ENCODE results near the gene TCFL5.
A peak's percentile ranks its signal among the peaks of the same experiment; 100 is the strongest.

TCFL5 gene

DNA sequence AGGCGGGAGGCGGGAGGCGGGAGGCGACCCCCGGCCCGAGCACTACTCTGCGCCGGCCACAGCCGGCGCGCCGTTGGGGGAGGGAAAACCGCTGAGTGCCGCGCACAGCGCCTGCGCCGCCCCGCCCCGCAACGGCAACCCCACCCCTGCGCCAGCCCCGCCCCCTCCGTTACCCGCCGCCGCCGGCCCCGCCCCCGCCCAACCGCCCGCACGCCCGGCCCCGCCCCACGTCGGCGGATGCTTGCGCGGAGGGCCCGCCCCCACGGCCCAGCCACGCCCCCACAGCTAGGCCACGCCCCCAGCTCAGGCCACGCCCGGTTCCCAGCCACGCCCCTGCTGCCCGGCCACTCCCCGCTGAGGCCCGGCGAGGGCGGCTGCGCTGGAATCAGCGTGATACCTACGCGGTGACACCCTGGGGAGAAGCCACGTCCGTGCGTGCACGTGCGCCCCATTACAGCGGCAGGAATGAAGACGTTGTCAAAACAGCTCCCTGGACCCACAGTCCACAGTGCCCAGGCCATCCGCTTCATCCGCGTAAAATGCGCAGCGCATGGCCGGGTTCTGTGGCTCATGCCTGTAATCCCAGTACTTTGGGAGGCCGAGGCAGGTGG, at the start of gene TCFL5:
TCFL5 (minus strand) TSS at position 97 of the 611 bp plus-strand sequence. CDS start 152 bp downstream, outside the sequence.
- peak; percentile 85 to 92 (median 90) for DNase-seq (ENCODE audit: low read depth in 3 of 3)

DNA sequence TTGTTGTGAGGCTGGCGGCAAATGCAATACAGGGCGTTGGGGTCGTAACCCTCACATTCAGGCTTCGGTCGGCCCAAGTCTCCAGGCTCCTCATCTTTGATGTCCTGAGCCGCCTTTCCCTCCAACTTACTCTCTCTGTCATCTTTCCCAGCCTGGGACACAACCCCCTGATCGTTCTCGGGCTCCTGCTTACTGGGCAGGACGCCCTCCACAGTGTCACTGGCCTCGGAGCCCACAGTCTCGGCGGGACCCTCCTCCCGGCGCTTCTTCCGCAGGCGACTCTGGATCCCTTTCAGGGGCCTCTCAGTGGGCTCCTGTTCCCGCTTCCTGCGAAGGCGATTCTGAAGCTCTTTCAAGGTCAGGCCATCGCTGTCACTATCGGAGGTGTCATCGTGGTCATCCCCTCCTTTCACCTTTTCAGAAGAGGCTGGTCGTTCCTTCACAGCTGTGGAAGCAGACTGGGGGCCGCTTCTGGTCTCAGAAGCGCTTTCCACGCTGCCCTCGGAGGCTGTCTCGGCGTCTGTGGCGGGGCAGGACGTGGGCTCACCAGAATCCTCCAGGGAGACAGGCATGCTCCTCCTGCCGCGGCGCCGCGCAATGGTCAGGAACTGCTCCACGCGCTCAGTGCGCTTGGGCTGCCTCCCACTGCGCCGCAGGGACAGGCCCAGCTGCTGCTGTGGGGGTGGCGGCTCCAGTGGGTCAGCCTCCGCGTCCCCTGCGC, 49.3 kb upstream of the TCFL5 start:
- no peak for DNase-seq (ENCODE audit: low read depth in 3 of 3)

DNA sequence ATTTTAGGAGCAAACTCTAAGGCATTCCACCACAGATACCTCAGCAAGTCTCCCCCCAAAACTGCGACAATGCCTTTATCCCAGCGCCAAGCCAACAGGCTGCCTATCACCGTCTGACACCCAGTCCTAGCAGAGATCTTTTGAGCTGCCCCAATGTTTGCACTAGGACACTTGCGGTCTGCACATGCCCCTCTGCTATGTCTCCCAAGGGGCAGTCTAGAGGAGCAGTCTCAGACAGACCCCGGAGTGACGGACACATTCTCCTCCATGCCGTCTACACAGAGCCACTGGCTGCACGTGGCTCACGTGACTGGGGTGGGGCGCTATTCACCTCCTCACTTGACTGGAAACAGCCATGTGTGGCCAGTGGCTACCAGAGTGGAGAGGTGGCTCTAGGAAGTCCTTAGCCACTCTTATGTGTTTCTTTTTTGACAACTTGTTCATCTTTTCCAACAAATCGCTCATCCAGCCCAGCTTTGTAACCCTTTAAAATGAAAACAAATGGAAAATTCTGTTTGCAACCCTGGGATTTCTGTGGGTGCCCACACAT, 48.7 kb upstream of the TCFL5 start:
- no peak for DNase-seq (ENCODE audit: low read depth in 3 of 3)

DNA sequence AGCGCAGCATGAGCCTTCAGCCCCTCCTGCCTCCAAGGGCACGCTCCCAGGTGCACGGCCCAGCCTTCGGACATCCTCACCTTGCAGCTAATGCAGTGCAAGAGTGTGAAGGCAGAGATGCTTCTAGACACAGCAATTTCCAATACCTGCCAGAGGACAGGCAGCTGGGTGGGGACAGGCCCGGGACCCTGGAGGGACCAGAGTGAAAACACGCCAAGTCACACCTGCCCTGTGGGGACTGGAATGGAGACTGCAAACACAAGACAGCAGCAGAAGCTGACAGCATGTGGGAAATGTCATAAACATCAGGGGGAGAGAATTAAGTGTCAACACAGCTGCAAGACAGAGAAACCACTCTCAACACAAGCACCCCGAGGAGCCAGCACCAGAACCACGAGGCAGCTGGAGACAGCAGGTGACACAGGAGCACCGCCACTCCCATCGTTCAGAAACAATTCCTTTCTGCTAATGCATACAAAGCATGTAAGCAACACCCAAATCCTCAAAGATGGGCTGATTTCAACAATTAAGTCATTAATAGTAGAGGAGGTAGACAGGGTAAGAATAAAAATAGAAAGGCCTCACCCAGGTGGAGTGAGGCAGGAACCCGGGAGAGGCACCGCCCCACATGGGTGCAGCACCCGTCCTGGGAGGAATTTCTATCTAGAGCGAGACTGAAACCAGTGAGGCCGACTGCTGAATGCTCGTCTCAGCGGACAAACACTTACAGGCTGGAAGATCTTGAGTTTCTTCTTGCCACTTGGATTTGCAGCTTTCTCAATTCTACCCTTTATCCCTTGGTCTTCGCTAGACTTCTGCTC, 47.6 kb upstream of the TCFL5 start:
- DNase-seq (ENCODE audit: low read depth in 3 of 3) = no peak

DNA sequence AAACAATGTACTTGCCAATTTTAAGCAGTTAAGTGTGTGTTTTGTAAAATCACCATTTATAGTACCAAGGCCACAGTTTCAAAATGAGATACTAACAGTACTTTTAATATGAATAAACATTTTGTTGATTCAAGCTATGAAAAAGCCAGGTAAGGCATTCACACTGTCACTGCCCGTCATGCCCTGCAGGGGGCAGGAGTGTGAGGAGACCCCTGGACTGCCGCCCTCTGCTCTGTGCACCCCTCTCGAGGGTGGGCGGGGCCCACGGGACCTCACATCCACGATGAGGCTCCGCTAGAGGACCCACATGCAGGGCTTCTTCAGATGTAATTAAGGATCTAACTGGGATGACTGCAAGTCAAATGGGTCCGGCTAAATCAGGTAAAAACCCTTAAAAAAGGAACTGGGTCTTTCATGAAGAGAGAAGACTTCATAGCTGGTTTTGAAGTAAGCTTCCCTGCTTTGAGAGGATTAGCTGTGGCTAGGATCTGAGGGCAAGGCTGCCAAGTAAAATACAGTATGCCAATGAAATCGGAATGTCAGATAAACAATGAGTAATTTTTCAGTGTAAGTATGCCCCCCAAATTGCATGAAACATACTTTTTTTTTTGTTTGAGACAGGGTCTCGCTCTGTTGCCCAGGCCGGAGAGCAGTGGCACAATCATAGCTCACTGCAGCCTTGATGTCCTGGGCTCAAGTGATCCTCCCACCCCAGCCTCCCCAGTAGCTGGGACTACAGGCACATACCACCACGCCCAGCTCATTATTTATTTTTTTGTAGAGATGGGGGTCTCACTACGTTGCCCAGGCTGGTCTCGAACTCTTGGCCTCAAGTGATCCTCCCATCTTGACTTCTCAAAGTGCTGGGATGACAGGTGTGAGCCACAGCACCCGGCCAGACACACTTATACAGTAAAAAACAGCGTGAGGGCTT, 46.0 kb upstream of the TCFL5 start:
- no peak for DNase-seq (ENCODE audit: low read depth in 3 of 3)

DNA sequence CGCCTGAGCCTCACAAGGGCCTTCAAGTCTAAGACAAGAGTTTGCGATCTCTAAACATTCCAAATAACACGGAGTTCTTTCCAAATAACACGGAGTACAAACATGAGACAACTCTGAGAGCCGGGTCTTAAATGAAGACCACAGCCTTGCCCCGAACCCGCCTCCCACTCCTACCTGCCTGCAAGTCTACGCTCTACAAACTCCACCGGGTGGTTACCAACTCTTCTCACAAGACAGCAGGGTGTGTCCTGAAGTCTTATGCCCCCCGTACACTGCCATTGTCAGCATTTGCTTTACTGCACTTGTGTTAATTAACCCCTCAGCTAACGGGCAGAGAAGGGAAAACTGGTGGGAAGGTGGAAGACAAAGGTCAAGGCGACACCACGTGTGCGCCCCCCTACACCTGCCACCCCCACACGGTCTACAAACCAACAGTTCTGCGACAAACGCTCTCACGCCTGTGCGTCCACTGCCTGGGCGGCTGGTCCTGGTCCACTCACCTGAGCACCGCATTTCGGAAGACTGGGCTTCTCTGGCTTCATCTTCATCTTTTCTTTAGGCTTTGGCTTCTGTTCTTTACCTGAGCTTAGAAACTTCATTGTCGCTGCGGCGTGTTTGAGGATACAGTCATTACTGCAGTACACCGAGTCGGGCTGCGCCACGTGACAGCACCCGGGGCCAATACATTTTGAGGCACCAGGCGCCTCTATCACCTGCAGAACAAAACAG, 45.2 kb upstream of the TCFL5 start:
- no peak for DNase-seq (ENCODE audit: low read depth in 3 of 3)

DNA sequence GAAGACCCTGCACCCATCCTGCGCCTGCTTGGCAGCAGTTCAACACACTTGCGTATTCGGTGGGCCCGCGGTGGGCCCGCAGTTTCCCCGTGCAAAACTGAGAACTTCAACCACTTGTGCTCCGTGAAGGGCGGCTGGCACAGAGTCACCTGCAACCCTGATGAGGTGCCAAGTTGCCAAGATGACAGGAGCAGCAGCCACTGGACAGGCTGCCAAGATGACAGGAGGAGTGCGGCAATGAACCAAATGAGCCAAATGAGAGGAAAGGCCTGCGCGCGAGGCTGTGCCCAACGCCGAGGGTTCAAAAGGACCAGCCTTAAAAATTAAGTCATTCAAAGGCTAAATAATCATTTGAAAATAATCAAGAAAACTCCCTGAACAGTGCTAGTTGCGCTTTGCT, 44.6 kb upstream of the TCFL5 start:
- DNase-seq (ENCODE audit: low read depth in 3 of 3) = no peak

DNA sequence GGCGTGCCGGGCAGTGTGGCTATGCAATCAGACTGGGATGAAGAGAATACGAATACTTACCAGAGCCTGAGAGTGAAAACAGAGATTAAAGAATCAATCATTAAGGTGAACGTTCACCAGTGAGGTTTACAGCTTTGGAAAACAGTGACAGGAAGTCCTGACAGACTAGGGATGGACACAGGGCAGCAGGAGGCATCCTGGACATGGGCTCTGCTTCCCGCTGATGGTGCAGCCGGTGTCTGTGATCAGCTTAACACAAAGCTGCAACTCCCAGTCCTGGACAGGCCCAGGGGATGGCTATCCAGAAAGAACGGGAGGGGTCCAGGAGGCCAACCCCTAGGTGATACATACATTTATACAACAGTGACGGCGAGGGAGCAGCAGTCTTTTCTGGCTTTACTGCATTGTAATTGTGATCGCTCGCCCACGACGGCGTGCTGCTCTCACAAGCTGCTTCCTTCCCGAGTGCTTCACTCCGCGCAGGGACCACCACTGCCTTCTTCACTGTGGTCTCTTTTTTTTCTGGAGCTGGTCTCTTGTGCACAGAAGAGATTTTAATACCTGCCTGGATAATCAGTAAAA, 44.0 kb upstream of the TCFL5 start:
- no peak for DNase-seq (ENCODE audit: low read depth in 3 of 3)

DNA sequence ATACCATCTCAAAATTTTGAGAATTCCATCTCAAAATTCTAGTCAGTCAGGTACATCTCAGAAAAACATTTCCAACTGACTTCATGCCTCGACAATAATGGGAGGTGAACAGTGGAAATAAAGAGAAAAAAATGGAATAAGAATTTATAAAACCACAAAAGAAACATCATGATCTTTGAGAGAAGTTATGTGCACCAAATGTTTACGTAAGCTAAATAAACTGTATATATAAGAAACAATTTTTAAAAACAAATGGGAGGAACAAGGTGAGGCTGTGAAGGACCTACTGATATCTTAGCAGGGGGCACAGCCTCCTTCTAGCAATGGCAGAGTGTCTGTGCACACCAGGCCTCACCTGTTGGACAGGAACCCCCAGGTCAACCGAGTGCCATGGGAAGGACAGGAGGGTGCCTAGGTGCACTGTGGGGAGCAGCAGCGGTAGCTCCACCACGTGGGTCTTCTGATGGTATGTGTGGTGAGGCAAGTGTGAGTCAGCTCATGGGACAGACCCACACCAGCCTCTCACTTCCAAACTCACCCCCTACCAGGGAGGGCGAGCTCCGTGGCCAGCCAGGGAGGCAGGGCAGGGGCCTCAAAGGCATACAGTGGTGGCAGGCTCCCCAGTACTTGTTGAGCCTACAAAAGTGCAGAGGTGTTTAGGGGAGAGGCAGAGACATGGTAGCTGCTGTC, 41.4 kb upstream of the TCFL5 start:
- no peak for DNase-seq (ENCODE audit: low read depth in 3 of 3)

DNA sequence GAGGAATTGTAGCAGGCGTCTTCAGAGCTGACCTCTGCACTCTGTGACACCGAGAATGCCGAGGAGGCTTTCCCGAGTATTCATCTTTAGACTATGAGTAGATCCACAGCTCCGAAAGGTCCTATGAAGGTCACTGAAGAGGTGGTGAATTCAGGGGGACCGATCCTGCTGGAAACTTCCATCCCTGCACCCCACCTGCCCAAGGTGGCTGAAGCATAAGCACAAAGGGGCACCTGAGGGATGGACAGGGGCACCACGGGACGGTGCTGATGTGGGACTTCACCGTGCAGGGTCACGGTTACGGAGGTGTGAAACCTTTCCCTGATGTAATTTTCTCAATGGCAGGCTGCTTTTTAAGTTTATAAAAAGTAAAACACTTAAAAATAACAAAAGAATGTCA, 40.3 kb upstream of the TCFL5 start:
- DNase-seq (ENCODE audit: low read depth in 3 of 3) = no peak

DNA sequence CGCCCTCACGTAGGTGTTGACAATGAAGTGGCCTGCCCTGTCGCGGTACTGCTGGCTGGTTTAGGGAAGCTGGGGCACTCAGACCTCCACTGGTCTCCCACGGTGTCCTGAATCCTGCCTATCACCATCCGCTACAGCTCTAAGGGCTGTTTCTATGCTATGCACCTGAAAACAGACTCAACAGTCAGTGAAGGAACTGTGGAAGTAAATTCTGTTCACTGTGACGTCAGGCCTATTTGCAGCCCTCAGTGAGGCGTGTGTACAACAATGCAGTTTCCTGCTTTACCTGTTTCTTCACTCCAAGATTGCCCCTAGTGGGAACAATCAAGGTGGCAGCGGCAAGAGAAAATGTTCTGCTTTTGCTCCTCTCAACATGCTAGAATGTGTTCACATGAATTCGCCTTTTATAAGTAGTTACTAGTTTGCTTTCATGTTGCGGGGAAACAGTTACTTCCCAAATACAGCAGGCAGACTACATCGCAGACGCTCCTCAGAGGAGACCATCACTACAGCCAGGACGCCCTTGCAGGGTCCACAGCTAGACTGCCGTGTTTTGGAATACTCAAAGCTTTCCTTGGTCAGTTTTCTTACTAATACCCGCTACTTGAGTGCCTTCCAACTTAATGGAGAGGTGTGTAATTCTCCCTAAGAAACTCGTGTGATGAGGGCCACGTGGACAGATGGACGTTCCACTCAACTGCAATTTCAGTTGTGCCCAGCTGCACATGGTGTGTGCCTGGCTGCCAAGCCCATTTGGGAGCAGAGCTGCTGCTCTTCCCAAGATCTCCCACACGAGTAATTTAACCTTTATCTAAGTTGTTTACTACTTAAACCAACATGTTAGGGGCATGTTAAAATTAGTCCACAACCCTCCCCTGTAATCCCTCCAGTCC, 39.3 kb upstream of the TCFL5 start:
- no peak for DNase-seq (ENCODE audit: low read depth in 3 of 3)

DNA sequence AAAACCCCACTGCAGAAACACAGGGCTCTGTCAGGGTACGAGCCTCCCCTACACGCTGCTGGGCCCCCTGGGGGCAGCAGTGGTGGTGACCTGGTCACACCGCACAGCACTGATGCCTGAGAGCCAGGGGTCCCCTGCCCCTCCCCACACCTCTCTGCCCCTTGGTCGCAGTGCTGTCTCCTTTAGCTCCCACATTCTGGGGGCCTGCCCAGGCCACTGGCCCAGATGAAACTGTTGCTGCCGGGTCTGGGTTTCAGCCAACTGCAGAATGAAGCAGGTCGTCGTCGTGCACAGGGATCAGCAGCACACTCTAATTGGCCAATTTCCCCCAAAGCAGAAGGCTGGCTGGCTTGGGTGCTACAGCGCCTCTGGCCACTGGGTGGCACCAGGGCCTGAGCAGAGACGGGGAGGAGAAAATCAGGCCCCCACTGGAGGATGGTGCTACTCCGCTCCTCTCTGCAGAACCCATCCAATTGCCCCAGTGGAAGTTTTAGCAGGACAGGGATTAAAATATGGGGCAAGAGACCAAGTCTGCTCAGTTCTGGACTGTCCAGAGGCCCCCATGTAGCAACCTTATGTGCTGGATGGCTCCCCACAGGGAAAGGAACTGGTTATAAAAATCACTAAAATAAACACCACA, 38.5 kb upstream of the TCFL5 start:
- peak; percentile 49 to 54 (median 50) for DNase-seq (ENCODE audit: low read depth in 3 of 3)

DNA sequence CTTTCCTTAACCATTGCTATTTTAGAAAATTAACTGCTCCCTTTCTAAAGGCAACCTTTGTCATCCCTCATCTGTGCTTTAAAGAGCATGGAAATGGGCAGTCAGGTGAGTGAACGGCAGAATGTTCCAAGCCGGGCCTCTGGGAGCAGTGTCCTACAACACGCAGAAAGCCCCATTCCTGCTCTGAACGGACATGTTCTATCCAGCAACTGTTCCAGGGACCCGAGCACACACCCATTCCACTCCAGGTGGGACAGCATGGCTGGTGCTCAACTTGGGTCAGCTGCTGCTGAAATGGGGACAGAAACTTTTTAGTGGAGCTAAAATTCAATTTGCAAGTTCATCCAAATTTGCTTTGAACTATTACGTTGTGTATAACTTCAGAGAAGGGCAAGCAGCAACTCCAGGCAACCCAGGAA, 38.0 kb upstream of the TCFL5 start:
- DNase-seq (ENCODE audit: low read depth in 3 of 3) = no peak

DNA sequence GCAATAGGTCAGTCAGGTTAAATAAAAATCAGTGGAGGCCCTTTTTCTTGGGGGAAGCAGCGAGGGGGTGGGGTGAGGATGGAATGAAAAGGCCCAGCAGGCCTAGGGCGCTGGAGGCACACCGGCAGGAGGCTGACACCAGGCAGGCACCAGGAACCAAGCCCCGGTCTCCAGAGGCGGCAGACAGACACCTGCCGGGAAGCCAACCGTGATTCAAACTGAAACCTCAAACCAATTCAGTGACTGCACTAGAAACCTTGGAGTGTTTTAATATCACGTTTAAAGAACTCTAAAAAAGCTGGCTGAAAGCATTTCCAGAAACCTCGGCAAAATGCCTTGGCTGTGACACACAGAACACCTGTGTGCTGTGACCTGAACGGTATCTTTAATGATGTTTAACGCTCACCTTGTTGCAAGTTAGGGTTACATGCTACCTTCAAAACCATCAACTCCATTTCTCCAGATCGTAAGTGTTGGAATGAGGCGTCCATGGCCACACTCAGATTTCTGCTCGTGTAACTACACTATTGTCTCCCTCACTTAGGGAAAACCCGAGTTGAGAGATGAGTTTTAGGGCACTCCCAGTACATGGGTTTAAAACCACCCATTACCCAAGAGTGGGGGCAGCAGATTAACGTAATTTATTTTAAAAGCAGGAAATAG, 37.5 kb upstream of the TCFL5 start:
- no peak for DNase-seq (ENCODE audit: low read depth in 3 of 3)

DNA sequence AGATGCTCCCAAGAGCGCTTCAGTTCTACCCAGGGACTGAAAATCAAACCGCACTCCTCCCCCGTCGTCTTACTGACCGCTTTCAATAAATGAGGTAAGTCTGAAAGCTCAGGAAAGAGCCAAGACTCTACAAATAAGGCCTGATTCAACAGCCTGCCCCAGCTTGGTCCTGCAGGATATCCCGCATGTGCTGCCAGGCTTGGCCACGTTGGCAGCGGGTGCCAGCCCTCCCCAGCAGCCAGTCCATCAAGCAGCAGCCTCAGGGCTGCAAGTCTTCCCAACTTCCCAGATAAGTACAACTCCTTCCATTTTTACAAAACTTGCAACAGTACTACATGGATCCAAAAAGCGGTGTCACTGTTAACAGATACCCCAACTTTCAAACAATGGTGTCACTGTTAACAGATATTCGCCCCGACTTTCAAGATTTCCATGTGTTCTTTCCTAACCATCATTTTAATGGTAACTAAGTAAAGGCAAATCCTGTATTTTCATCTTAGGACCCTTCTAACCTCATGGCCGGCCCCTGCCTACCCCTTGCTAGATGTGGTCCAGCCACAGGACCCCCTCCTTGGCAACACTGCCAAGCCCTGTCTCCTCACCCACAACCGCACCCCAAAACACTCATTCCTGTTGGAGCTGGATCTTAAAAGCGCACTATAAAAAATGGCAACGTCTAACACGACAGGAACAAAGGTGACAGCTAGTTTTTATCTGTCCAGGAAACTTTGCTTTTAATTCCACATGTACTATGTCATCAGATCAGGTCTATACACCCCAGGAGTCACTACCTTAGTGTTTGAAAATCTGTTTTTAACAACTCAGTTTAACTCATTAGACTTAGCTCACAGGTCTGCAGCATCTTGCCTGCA, 36.7 kb upstream of the TCFL5 start:
- no peak for DNase-seq (ENCODE audit: low read depth in 3 of 3)

DNA sequence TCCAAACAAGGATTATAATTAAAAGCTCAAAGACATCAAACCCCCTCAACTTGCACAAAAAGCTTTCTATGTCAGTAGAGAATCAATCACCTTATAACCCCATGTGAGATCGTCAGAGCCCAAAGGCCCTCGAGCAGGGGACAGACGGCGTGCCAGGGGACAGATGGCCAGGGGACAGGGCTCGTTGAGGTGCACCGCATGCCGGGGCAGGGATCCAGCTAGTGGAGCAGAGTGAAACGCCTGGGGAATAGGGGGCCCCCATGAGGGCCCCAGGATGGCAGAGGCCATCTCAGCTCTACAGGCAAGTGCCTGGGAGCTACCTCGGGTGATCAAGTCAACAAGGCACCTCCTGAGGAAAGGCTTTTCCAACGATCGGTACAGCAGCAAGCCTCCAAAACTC, 36.0 kb upstream of the TCFL5 start:
- DNase-seq (ENCODE audit: low read depth in 3 of 3) = no peak

DNA sequence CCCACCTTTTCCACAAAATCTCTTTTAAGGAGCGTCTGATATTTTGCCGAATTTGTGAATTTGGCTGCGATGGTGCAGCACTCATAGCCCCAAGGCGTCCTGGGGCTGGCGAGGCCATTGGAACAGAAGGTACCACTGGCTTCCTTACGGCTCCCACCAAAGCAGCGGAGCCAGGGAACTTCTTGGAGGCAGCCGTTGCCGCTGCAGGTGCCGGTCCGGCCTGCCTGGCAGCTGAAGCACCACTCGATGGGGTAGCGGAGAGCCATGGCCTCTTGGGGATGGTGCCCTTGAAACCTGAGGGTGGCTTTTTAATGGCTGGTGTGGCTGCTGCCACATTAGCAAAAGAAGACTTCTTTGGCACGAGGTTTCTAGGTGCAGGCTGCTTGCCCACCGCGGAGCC, 34.9 kb upstream of the TCFL5 start:
- no peak for DNase-seq (ENCODE audit: low read depth in 3 of 3)
